GM18505 (cell line): Measurements from ENCODE around the gene TENM4.

Experiments
- ATAC-seq: cut with Tn5 transposase; IDR thresholded peaks from one replicate; pipeline ENCODE4 v1.9.1; 2021; ENCODE audit not compliant: unreplicated experiment
- POLR2A ChIP-seq: IDR thresholded peaks from 4 replicates; pipeline ENCODE4 v1.6.1; 2011; ENCODE audit warnings: borderline replicate concordance; ENCODE audit not compliant: insufficient read depth, insufficient read length; ENCODE audit errors: extremely low read depth

The TENM4 gene

DNA sequence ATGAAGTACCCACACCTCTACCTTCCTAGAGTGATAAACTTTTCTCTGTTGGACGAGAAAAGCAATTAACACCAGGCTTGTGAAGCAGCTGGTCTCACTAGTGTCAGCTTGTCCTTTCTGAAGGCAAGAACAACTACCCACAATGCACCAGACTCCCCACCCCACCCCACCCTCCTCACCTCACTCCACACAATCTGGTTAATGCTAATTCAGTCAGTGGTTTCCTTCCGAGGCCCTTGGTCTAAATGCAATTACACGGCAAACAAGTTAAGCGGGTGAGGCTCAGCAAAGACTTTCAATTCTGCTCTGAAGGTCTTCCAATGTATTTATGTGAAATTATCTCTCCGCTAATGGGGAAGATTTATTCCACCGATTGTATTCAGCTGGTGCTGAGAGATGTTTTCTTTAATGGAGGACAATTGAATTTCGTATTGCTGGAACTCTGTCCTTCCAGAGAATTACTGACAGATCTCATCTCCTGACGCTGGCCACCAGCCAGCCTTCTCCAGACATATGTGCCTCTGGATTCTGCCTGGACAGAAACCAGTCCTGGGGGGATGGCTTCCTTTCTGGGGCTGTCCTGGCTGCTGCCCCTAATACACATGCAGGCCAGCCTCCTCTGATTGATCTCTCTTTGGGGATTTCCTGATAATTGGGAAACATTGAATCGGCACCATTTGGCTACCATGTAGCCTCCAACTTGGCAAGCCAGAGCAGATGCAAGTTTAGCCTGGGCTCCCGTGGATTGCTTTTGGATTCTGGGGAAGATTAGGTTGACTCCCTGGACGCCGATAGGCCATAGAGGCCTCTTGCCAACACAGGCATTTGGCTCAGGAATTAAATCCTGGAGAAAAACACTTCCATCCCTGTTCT lies 700.4 kb downstream of the TENM4 start:
- no peak for ATAC-seq
- no peak for TF ChIP-seq POLR2A

DNA sequence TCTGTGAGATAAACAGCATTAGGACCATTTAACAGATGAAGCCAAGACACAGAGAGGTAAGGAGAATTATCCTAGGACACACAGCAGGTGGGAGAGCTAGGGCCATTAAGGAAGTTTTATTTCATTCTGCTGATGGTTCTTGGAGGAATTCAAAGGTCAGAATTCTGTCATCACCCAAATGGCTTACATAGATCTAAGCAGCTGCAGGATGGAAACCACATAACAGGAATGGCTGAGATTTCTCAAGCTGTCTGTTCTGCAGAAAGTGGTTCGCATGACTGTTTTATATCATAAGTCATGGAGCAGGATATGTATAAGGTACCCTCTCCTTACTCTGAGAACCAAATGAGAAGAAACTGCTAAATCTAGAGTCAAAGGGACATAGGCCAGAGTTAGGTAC lies 702.9 kb downstream of the TENM4 start:
- no peak for TF ChIP-seq POLR2A
- ATAC-seq, result no peak

DNA sequence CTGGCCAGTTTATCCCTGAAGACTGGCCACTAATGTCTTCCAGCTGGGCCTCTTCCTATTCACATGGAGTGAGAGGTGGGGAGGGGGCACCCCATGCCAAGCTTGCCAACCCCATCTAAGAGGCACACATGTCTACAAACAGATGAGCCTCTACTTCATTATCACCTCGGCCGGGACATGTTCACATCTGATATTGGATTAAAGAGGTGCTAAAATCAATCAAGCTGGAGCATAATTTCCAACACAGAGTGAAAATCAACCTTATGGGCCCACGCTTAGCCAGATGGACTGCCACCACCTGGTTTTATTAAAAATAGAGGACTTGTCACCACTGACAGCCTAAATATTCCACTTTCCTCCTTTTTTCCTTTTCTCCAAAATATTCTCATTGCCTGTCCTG lies 703.5 kb downstream of the TENM4 start:
- no peak for ATAC-seq
- TF ChIP-seq POLR2A, result no peak

DNA sequence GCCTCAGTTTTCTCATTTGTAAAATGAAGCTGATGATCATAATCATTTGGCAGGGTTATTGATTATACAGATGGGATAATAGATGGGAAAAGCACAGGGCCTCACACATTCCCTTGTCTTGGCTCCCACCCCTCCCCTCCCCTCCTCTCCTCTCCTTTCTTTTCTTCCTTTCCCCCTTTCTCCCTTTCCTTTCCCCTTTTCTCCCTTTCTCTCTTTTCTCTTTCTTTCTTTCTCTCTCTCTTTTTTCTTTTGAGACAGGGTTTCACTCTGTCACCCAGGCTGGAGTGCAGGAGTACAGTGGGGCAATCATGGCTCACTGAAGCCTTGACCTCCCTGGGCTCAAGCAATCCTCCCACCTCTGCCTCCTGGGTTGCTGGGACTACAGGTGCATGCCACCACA lies 705.1 kb downstream of the TENM4 start:
- ATAC-seq, result no peak
- no peak for TF ChIP-seq POLR2A

DNA sequence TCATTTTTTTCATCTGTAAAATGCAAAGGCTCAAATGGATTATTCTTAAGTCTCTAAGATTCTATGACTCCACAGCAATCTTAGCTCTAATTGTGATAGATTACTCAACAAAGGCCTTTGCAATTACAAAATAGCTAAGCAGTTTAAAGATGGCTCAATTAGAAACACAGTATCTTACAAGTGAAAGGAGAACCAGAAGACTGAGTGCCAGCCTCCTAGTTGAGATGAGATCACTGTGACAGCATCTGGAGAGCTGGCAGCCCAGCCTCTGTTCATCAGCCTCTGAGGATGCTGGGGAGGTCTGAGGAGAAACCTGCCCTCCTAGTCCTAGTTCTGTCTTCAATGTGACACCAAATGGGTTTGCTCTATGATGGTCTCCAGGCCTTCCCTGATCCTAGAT lies 707.8 kb downstream of the TENM4 start:
- ATAC-seq, result no peak

DNA sequence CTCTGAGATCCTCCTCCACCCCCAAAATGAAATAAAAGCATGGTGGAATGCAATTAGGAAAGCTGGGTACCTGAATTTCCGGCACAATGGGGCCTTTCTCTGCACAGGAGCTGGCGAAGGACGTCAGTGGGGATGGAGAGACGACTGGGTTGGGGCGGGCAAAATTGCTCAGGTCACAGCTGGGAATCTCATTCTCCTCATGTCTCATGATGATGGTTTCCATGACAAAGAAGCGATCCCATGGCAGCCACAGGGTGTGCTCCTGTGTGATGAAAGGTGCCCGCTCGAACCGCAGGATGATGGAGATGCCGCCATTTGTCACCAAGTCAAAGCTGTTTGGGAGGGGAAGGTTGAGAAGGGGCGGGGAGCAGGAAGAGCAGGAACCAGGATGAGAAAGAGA lies 708.6 kb downstream of the TENM4 start:
- no peak for ATAC-seq
- no peak for TF ChIP-seq POLR2A

More for the DNA sequence above, 707.8 kb downstream of the TENM4 start:
- no peak for TF ChIP-seq POLR2A

DNA sequence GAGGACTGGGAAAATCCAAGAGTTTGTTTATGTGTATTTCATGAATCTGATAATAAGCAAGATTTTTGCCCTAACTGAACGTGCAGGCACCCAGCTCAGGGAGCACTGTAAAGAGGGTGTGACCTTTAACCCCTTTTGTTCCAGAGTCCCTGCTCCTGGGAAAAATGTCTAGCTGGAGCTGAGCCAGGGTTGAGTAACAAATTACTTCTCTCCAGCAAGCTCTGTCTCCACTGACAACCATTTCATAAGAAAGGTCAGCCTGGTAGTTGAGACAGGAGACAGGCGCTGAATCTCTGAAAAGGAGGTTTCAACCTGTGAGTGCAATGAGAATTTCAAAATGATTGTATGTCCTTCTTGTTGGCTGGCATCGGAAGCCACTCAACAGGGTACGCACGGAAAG lies 709.8 kb downstream of the TENM4 start:
- ATAC-seq, result no peak
- TF ChIP-seq POLR2A, result no peak

DNA sequence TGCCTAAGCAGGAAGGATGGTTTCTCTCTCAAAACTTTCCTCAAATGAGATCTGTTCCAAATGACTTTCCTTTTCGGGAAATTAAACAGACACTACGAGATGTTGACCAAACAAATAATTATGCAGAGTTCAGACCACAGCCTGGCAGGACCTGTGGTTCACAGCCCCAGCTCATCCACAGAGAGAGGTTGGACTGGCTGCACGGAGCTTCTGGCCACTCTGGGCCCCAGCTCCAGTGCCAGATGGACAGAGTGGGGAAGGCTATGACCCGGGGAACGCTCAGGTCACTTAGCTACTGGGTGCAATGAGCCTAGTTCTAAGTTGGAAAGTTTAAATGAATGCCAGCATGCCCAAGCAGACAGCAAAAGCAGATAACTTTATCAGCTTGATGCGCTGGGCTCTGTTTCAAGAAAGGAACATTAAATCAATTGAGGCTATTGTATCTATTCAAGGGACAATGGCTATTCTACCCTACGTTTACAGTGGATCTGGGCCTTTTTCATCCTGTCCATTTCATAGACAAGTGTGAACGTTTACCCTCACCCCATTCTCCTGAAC lies 710.5 kb downstream of the TENM4 start:
- no peak for TF ChIP-seq POLR2A

DNA sequence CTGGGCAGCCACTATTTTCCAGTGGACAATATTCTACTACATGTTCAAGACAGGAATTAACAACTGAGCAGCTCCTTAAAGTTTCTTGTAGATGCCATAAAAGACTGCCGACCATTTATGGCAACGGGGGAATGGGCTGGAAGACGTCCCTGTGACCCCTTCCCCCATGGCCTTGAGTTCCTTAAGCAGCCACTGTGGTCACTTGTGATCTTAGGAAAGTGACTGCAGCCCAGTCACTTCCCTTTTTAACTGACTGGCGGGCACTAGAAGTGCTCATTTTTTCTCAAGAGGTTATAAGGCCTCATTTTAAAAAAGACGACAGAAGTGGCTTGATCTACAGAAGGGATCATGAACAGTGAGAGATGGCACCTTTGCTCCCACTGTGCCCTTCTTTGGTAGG lies 713.0 kb downstream of the TENM4 start:
- no peak for TF ChIP-seq POLR2A
- no peak for ATAC-seq

More for the DNA sequence above, 710.5 kb downstream of the TENM4 start:
- ATAC-seq, result no peak

DNA sequence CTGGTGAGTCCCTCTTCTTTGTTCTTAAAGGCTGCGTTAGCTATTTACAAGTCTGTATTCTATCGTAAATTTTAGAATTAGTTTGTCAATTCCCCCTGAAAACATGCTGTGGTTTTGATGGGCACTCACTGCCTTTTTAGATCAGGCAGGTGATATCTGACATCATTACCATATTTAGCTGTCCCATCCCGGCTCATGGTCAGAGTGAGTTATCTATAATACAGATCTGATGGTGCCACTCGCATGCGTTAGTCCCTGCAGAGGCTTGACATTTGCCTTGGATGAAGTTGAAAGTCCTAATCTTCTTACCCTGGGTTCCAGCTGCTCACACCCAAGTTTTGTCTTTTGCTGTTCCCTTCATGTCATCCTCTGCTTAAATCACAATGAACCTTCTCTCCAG lies 715.6 kb downstream of the TENM4 start:
- no peak for ATAC-seq
- TF ChIP-seq POLR2A, result no peak

DNA sequence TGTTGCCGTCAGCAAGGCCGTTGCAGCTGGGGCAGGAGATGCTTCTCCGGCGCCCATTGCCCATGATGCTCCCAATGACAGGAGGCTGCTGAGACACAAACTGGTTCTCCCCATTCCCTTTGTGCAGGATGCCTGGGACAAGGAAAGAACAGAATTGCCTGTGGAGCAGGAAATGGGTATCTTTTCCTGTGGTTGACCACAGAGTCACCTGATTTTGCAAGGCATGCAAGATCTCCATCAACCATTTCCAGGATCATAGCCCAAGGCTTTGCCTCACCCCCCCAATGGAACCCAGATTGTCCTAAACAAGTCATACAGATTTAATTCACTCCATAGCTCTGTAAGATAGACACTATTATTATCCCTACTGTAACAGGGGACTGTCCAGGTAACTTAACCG lies 718.0 kb downstream of the TENM4 start:
- no peak for TF ChIP-seq POLR2A
- no peak for ATAC-seq

DNA sequence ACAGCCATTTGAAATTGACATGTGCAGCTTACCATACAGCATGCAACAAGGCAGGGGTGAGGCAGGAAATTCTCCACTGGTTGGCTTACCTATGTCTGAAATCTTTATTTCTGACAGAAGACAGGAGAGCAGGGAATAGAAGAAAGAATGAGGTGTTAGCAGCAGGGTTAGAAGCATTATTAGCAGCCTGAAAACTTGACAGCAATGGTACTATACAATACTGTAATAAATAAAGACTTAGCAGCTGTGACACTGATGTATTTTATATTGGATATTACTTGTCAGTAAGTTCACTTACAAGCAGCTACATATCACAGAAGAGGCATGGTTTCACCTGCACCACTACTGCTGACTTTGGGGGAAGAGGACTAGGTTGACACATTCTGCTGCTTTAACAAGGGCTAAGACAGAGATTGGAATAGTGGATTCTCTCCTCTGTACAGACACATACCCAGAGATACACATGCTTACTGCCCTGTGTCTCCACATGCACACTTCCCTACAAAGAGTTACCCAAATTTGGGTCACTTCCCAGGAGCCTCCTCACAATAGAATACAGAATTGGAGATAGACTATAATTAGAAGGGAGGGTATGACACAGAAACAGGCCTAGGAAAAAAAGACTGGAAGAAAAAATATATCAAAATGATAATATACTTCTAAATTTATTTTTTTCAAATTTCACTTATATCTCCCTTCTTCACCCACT lies 720.4 kb downstream of the TENM4 start:
- TF ChIP-seq POLR2A, result no peak
- ATAC-seq, result no peak

DNA sequence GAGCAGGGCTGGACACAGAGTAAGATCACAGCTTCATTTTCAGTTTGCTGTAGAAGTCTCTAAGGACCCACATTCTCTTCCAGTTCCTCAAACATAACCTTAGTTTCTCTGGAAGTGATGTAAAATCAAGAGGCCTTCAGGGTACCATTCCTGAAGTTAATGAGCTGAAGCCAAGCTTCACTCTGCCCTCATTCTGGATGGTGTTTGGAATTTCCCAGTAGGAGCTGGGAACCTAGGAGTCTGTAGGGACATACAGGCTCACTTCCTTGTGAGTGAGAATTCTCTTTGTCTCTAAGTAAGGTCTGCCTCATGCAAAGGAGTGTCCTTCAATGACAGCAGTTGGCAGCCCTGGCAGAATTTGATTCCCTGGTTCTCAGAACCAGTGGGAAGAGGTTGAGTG lies 723.8 kb downstream of the TENM4 start:
- no peak for ATAC-seq
- no peak for TF ChIP-seq POLR2A
